HG03175 (cell line): ENCODE measurements around the gene MCC.

Source experiments
- ATAC-seq: cut with Tn5 transposase; IDR thresholded peaks from one replicate; pipeline ENCODE4 v1.9.1; 2021; ENCODE audit warnings: mild to moderate bottlenecking, moderate library complexity; ENCODE audit not compliant: unreplicated experiment

Gene MCC

GRCh38 chr5:113253037-113253436, 235.2 kb downstream of the MCC start:
- no peak for ATAC-seq

GRCh38 chr5:113252066-113252465, 236.2 kb downstream of the MCC start:
- ATAC-seq = no peak

GRCh38 chr5:113250341-113250953, 237.8 kb downstream of the MCC start:
- no peak for ATAC-seq

- ATAC-seq = no peak
Observed at GRCh38 chr5:113249206-113249605, 239.0 kb downstream of the MCC start.

GRCh38 chr5:113246361-113246870, 241.8 kb downstream of the MCC start:
- no peak for ATAC-seq

- peak; percentile 52 for ATAC-seq
Observed at GRCh38 chr5:113245427-113246225, 242.6 kb downstream of the MCC start.

- ATAC-seq = no peak
Observed at GRCh38 chr5:113244966-113245365, 243.3 kb downstream of the MCC start.

- no peak for ATAC-seq
Observed at GRCh38 chr5:113243349-113243664, 244.9 kb downstream of the MCC start.

- ATAC-seq = no peak
Observed at GRCh38 chr5:113242481-113243348, 245.5 kb downstream of the MCC start.

GRCh38 chr5:113240951-113241726, 247.1 kb downstream of the MCC start:
- ATAC-seq = no peak

GRCh38 chr5:113240032-113240431, 248.2 kb downstream of the MCC start:
- ATAC-seq = no peak

GRCh38 chr5:113237893-113238292, 250.4 kb downstream of the MCC start:
- ATAC-seq = no peak

- ATAC-seq = no peak
Observed at GRCh38 chr5:113236536-113237288, 251.5 kb downstream of the MCC start.

- no peak for ATAC-seq
Observed at GRCh38 chr5:113235884-113236283, 252.4 kb downstream of the MCC start.

GRCh38 chr5:113234546-113234945, 253.7 kb downstream of the MCC start:
- ATAC-seq = no peak

- no peak for ATAC-seq
Observed at GRCh38 chr5:113233606-113234005, 254.6 kb downstream of the MCC start.

GRCh38 chr5:113232667-113233066, 255.6 kb downstream of the MCC start:
- ATAC-seq = no peak

- ATAC-seq = no peak
Observed at GRCh38 chr5:113232221-113232620, 256.0 kb downstream of the MCC start.

GRCh38 chr5:113231653-113232000, 256.6 kb downstream of the MCC start:
- ATAC-seq = no peak
